RWPE2 (cell line): ENCODE measurements around the gene PI4KA.

ENCODE experiments used
- ATAC-seq: fragments of 200-7000 bp; cut with Tn5 transposase; 3 replicates; pipeline ENCODE4 v1.9.1; 2021; ENCODE audit warnings: low read depth
- DNase-seq: peaks from one replicate; pipeline ENCODE4 v3.0.0-alpha.2; 2020; ENCODE audit warnings: low spot score
- H3K27ac ChIP-seq: fragments of 450-650 bp; 2 replicates; pipeline ENCODE4 v1.5.1; 2017; ENCODE audit warnings: mild to moderate bottlenecking; ENCODE audit not compliant: poor library complexity, severe bottlenecking
- H3K27me3 ChIP-seq: fragments of 250-450 bp; sonication (Bioruptor Pico); 2 replicates; pipeline ENCODE4 v1.5.1; 2021; ENCODE audit warnings: mild to moderate bottlenecking, moderate library complexity; ENCODE audit not compliant: insufficient read depth, poor library complexity, severe bottlenecking
- H3K36me3 ChIP-seq: fragments of 250-450 bp; sonication (Bioruptor Pico); 2 replicates; pipeline ENCODE4 v1.5.1; 2020; ENCODE audit warnings: low read depth, mild to moderate bottlenecking, moderate library complexity
- H3K4me1 ChIP-seq: fragments of 250-450 bp; sonication (Bioruptor Pico); 2 replicates; pipeline ENCODE4 v1.5.1; 2021; ENCODE audit warnings: mild to moderate bottlenecking, moderate library complexity; ENCODE audit not compliant: insufficient read depth, poor library complexity, severe bottlenecking
- H3K4me3 ChIP-seq: fragments of 250-450 bp; sonication (Bioruptor Pico); 2 replicates; pipeline ENCODE4 v1.5.1; 2021; ENCODE audit warnings: mild to moderate bottlenecking, moderate library complexity; ENCODE audit not compliant: severe bottlenecking
- H3K9me3 ChIP-seq: fragments of 250-450 bp; sonication (Bioruptor Pico); 2 replicates; pipeline ENCODE4 v1.5.1; 2021; ENCODE audit warnings: mild to moderate bottlenecking, moderate library complexity; ENCODE audit not compliant: severe bottlenecking
- CTCF ChIP-seq: fragments of 450-650 bp; IDR thresholded peaks from one replicate; pipeline ENCODE4 v1.5.1; 2017; ENCODE audit warnings: mild to moderate bottlenecking, moderate library complexity; ENCODE audit not compliant: poor library complexity, severe bottlenecking

Gene PI4KA

GRCh38 chr22:20744456-20744855 lies 114.2 kb downstream of the PI4KA start:
- Histone ChIP-seq H3K27me3 (no peaks in the 10 kb centered on the region), H3K27ac (no peak overlapping the region), H3K4me1 (no peaks in the 10 kb centered on the region), H3K4me3 (no peak overlapping the region), H3K9me3 (peaks cover 2% of the 10 kb centered on the region), H3K36me3 (peaks cover 26% of the 10 kb centered on the region)
- no peak for DNase-seq
- no peak for TF ChIP-seq CTCF
- no peak for ATAC-seq

- DNase-seq, result no peak
- no peak for TF ChIP-seq CTCF
- Histone ChIP-seq H3K27me3 (no peaks in the 10 kb centered on the region), H3K36me3 (peaks cover 25% of the 10 kb centered on the region), H3K9me3 (peaks cover 2% of the 10 kb centered on the region), H3K27ac (no peak overlapping the region), H3K4me1 (no peaks in the 10 kb centered on the region), H3K4me3 (no peak overlapping the region)
- no peak for ATAC-seq
Observed at GRCh38 chr22:20742764-20743163, 115.8 kb downstream of the PI4KA start.

GRCh38 chr22:20741634-20742581 lies 116.7 kb downstream of the PI4KA start:
- Histone ChIP-seq H3K4me3 (no peak overlapping the region), H3K27ac (no peak overlapping the region), H3K9me3 (peaks cover 2% of the 10 kb centered on the region), H3K4me1 (no peaks in the 10 kb centered on the region), H3K36me3 (peaks cover 25% of the 10 kb centered on the region), H3K27me3 (no peaks in the 10 kb centered on the region)
- DNase-seq, result no peak
- no peak for ATAC-seq
- peak; percentile 69 for TF ChIP-seq CTCF

GRCh38 chr22:20741008-20741633 lies 117.5 kb downstream of the PI4KA start:
- DNase-seq (no peak), ATAC-seq (no peak)
- no peak overlapping the region for H3K4me3 ChIP-seq
- no peak for TF ChIP-seq CTCF
- H3K27ac ChIP-seq, result no peak overlapping the region
- H3K9me3 ChIP-seq, result peaks cover 2% of the 10 kb centered on the region
- no peaks in the 10 kb centered on the region for H3K4me1 ChIP-seq
- H3K36me3 ChIP-seq, result peaks cover 25% of the 10 kb centered on the region
- no peaks in the 10 kb centered on the region for H3K27me3 ChIP-seq
